Neural cell (in vitro differentiated cells): Measurements from ENCODE around the gene ARHGAP45. TPM values are rescaled to one million over a fixed set of nuclear protein-coding genes. Genes with fewer than 3 reads are reported as not detected.

Experiments
- H2AFZ ChIP-seq: fragments of 200-600, 300-800 bp; sonication (generic), shearing (Covaris generic); 2 replicates; pipeline ENCODE4 v1.6.0; 2014; ENCODE audit warnings: low read depth, mild to moderate bottlenecking, antibody characterized with exemption, low read length, moderate library complexity
- H3F3A ChIP-seq: fragments of 200-600 bp; shearing (Covaris generic); 2 replicates; pipeline ENCODE4 v1.6.1; 2016; ENCODE audit warnings: mild to moderate bottlenecking, moderate library complexity, mixed read lengths, antibody characterized with exemption, low read length; ENCODE audit not compliant: insufficient read depth, poor library complexity, severe bottlenecking
- H3K27ac ChIP-seq: fragments of 200-600, 300-800 bp; sonication (generic), shearing (Covaris generic); 2 replicates; pipeline ENCODE4 v1.5.1; 2014; ENCODE audit warnings: mild to moderate bottlenecking, low read length, moderate library complexity
- H3K27me3 ChIP-seq: fragments of 300-800, 200-600 bp; sonication (generic), shearing (Covaris generic); 2 replicates; pipeline ENCODE4 v1.6.0; 2014; ENCODE audit warnings: mild to moderate bottlenecking, low read depth, low read length, moderate library complexity; ENCODE audit not compliant: insufficient read depth
- H3K36me3 ChIP-seq: fragments of 300-800, 200-600 bp; sonication (generic), shearing (Covaris generic); 2 replicates; pipeline ENCODE4 v1.5.1; 2014; ENCODE audit warnings: mild to moderate bottlenecking, antibody characterized with exemption, low read length, moderate library complexity; ENCODE audit not compliant: insufficient read depth
- H3K4me2 ChIP-seq: fragments of 300-800, 200-600 bp; sonication (generic), shearing (Covaris generic); 2 replicates; pipeline ENCODE4 v1.6.0; 2014; ENCODE audit warnings: mild to moderate bottlenecking, low read length
- H3K4me3 ChIP-seq: fragments of 300-800, 200-600 bp; sonication (generic), shearing (Covaris generic); 2 replicates; pipeline ENCODE4 v1.5.1; 2014; ENCODE audit warnings: mild to moderate bottlenecking, low read length, moderate library complexity
- H3K79me2 ChIP-seq: fragments of 200-600 bp; shearing (Covaris generic); replicated peaks from 2 replicates; pipeline ENCODE4 v1.6.0; 2014; ENCODE audit warnings: mild to moderate bottlenecking, low read length, moderate library complexity; ENCODE audit not compliant: insufficient read depth
- H3K9ac ChIP-seq: fragments of 300-800, 200-600 bp; sonication (generic), shearing (Covaris generic); 2 replicates; pipeline ENCODE4 v1.6.1; 2016; ENCODE audit warnings: mild to moderate bottlenecking, low read length, mixed read lengths
- H3K9me2 ChIP-seq: fragments of 200-600 bp; shearing (Covaris generic); 2 replicates; pipeline ENCODE4 v1.6.1; 2016; ENCODE audit warnings: mild to moderate bottlenecking, low read length, mixed read lengths; ENCODE audit not compliant: insufficient read depth
- H3K9me3 ChIP-seq: fragments of 200-600, 300-800 bp; sonication (generic), shearing (Covaris generic); 2 replicates; pipeline ENCODE4 v1.6.1; 2016; ENCODE audit warnings: mild to moderate bottlenecking, mixed run types, low read length, moderate library complexity, mixed read lengths
- H4K20me1 ChIP-seq: fragments of 200-600 bp; shearing (Covaris generic); 2 replicates; pipeline ENCODE4 v1.6.1; 2016; ENCODE audit warnings: mild to moderate bottlenecking, mixed run types; ENCODE audit not compliant: insufficient read depth
- CTCF ChIP-seq: fragments of 450-650 bp; IDR thresholded peaks from 2 replicates; pipeline ENCODE4 v1.5.1; 2014; ENCODE audit warnings: antibody characterized with exemption, mild to moderate bottlenecking, moderate library complexity; ENCODE audit not compliant: poor library complexity, severe bottlenecking
- EP300 ChIP-seq: fragments of 450-650 bp; conservative IDR thresholded peaks from 2 replicates; pipeline ENCODE4 v1.6.1; 2014; ENCODE audit warnings: antibody characterized with exemption, mild to moderate bottlenecking, moderate library complexity; ENCODE audit not compliant: poor library complexity, severe bottlenecking
- EZH2 ChIP-seq: fragments of 200-600, 300-800 bp; shearing (Covaris generic), sonication (generic); IDR thresholded peaks from 2 replicates; pipeline ENCODE4 v1.6.1; 2014; ENCODE audit warnings: antibody characterized with exemption, low read length, borderline replicate concordance, mild to moderate bottlenecking; ENCODE audit not compliant: insufficient read depth, poor library complexity, severe bottlenecking
- MXI1 ChIP-seq: fragments of 450-650 bp; conservative IDR thresholded peaks from 2 replicates; pipeline ENCODE4 v1.6.1; 2014; ENCODE audit warnings: antibody characterized with exemption, mild to moderate bottlenecking; ENCODE audit not compliant: poor library complexity, severe bottlenecking
- POLR2AphosphoS5 ChIP-seq: IDR thresholded peaks from 2 replicates; pipeline ENCODE4 v1.6.1; 2012
- RAD21 ChIP-seq: fragments of 450-650 bp; conservative IDR thresholded peaks from 2 replicates; pipeline ENCODE4 v1.6.1; 2014; ENCODE audit warnings: antibody characterized with exemption, mild to moderate bottlenecking, moderate library complexity
- REST ChIP-seq: IDR thresholded peaks from 2 replicates; pipeline ENCODE4 v1.6.1; 2012; ENCODE audit warnings: borderline replicate concordance
- SMC3 ChIP-seq: fragments of 450-650 bp; conservative IDR thresholded peaks from 2 replicates; pipeline ENCODE4 v1.6.1; 2014; ENCODE audit warnings: antibody characterized with exemption, mild to moderate bottlenecking, moderate library complexity; ENCODE audit not compliant: poor library complexity
- TAF1 ChIP-seq: IDR thresholded peaks from 2 replicates; pipeline ENCODE4 v1.6.1; 2012; ENCODE audit warnings: low read depth
- polyA plus RNA-seq: library from polyadenylated mRNA; depleted of rRNA; stranded (reverse); fragments of >200 nt; gene quantifications from 2 replicates; pipeline ENCODE4 v1.2.3, GENCODE V29; 2014

The ARHGAP45 gene
- polyA plus RNA-seq, 1 donor from 2014 or later, result 3.3 TPM

- Histone ChIP-seq H3K36me3 (no peaks in the 10 kb centered on the region), H3K4me3 (no peak overlapping the region), H3K27me3 (no peaks in the 10 kb centered on the region), H3K9ac (no peak overlapping the region), H3K79me2 (no peaks in the 10 kb centered on the region), H3F3A (no peaks in the 10 kb centered on the region), H3K27ac (no peak overlapping the region), H3K9me2 (no peaks in the 10 kb centered on the region), H3K9me3 (no peaks in the 10 kb centered on the region), H3K4me2 (no peak overlapping the region), H4K20me1 (no peaks in the 10 kb centered on the region), H2AFZ (no peak overlapping the region)
- TF ChIP-seq POLR2AphosphoS5, result no peak
- no peak for TF ChIP-seq SMC3
- TF ChIP-seq MXI1, result no peak
- no peak for TF ChIP-seq TAF1
- TF ChIP-seq REST, result no peak
- no peak for TF ChIP-seq EZH2
- TF ChIP-seq RAD21, result no peak
- no peak for TF ChIP-seq CTCF
- TF ChIP-seq EP300, result no peak
Measured at GRCh38 chr19:1117654-1118053, 50.7 kb downstream of the ARHGAP45 start.

GRCh38 chr19:1118999-1119398 lies 52.0 kb downstream of the ARHGAP45 start:
- H3F3A ChIP-seq, result no peaks in the 10 kb centered on the region

More at GRCh38 chr19:1118999-1119398, 52.0 kb downstream of the ARHGAP45 start:
- no peak overlapping the region for H3K4me2 ChIP-seq
- no peak overlapping the region for H3K27ac ChIP-seq
- no peaks in the 10 kb centered on the region for H3K9me2 ChIP-seq
- H3K27me3 ChIP-seq, result no peaks in the 10 kb centered on the region
- no peak overlapping the region for H3K9ac ChIP-seq
- TF ChIP-seq EP300, result no peak
- TF ChIP-seq POLR2AphosphoS5, result no peak
- no peak for TF ChIP-seq CTCF
- no peak for TF ChIP-seq MXI1
- TF ChIP-seq SMC3, result no peak
- TF ChIP-seq REST, result no peak
- no peak for TF ChIP-seq EZH2
- TF ChIP-seq TAF1, result no peak
- no peak for TF ChIP-seq RAD21
- H3K79me2 ChIP-seq, result no peaks in the 10 kb centered on the region
- no peak overlapping the region for H3K4me3 ChIP-seq
- no peaks in the 10 kb centered on the region for H4K20me1 ChIP-seq
- H2AFZ ChIP-seq, result no peak overlapping the region
- H3K36me3 ChIP-seq, result no peaks in the 10 kb centered on the region
- no peaks in the 10 kb centered on the region for H3K9me3 ChIP-seq
